PC-9 (cell line): ENCODE results near the gene TLE3. TPM values are rescaled to one million over a fixed set of nuclear protein-coding genes. Genes with fewer than 3 reads are reported as not detected.

Experiments
- BruUV-seq: library from RNA; stranded (reverse); fragments of 400-500 nt; replicated peaks from 2 replicates; lab custom pipeline; 2021; lab: Mats Ljungman, UMichigan
- CTCF ChIA-PET: fragments of 300-600 bp; sonication (Branson Sonifier 250); formaldehyde crosslinking; loops from one replicate; lab custom pipeline; 2022; ENCODE audit warnings: antibody characterized with exemption; lab: Charles Lee
- POLR2A ChIA-PET: fragments of 300-600 bp; sonication (Branson Sonifier 250); formaldehyde crosslinking; loops from one replicate; lab custom pipeline; 2022; ENCODE audit warnings: antibody characterized with exemption; ENCODE audit not compliant: unreplicated experiment; lab: Charles Lee
- DNase-seq, 2 experiments: peaks; one replicate each; pipeline versions ENCODE4 v3.0.0 to v3.0.0-alpha.2; 2015 to 2022; ENCODE audit warnings: mixed read lengths in 1 of 2
- H2AFZ ChIP-seq: fragments of 200-600 bp; sonication (generic); 2 replicates; pipeline ENCODE4 v1.8.1; 2017; ENCODE audit warnings: antibody characterized with exemption
- H3F3A ChIP-seq: fragments of 200-600 bp; sonication (generic); 2 replicates; pipeline ENCODE4 v1.8.1; 2017; ENCODE audit warnings: antibody characterized with exemption, mild to moderate bottlenecking, low read depth; ENCODE audit not compliant: insufficient read depth
- H3K27ac ChIP-seq: fragments of 200-600 bp; sonication (generic); 2 replicates; pipeline ENCODE4 v1.6.1; 2016; ENCODE audit warnings: mixed run types
- H3K27me3 ChIP-seq: fragments of 200-600 bp; sonication (generic); 2 replicates; pipeline ENCODE4 v1.6.1; 2016; ENCODE audit warnings: low read depth, mixed run types; ENCODE audit not compliant: insufficient read depth
- H3K36me3 ChIP-seq: fragments of 200-600 bp; sonication (generic); 2 replicates; pipeline ENCODE4 v1.6.1; 2016; ENCODE audit warnings: low read depth, mixed run types
- H3K4me1 ChIP-seq: fragments of 200-600 bp; sonication (generic); replicated peaks from 2 replicates; pipeline ENCODE4 v1.6.1; 2016; ENCODE audit warnings: mixed run types; ENCODE audit not compliant: insufficient read depth
- H3K4me2 ChIP-seq: fragments of 200-600 bp; sonication (generic); 2 replicates; pipeline ENCODE4 v1.6.1; 2017; ENCODE audit warnings: mixed run types
- H3K4me3 ChIP-seq: fragments of 200-600 bp; sonication (generic); 2 replicates; pipeline ENCODE4 v1.6.1; 2016; ENCODE audit warnings: mixed run types
- H3K79me2 ChIP-seq: fragments of 200-600 bp; sonication (generic); 2 replicates; pipeline ENCODE4 v1.6.1; 2017; ENCODE audit warnings: low read depth, mixed run types
- H3K9me2 ChIP-seq: fragments of 200-600 bp; sonication (generic); 2 replicates; pipeline ENCODE4 v1.8.1; 2017; ENCODE audit warnings: mild to moderate bottlenecking; ENCODE audit not compliant: insufficient read depth
- H3K9me3 ChIP-seq: fragments of 200-600 bp; sonication (generic); 2 replicates; pipeline ENCODE4 v1.8.1; 2016; ENCODE audit warnings: low read depth; ENCODE audit not compliant: insufficient read depth
- H4K20me1 ChIP-seq: fragments of 200-600 bp; sonication (generic); 2 replicates; pipeline ENCODE4 v1.8.1; 2017; ENCODE audit not compliant: insufficient read depth
- CTCF ChIP-seq: fragments of 200-600 bp; sonication (generic); conservative IDR thresholded peaks from 2 replicates; pipeline ENCODE4 v1.6.1; 2017; ENCODE audit warnings: mixed run types, antibody characterized with exemption, mild to moderate bottlenecking, moderate library complexity
- EZH2 ChIP-seq: fragments of 200-600 bp; sonication (generic); IDR thresholded peaks from 2 replicates; pipeline ENCODE4 v1.8.0; 2017; ENCODE audit warnings: antibody characterized with exemption, low read depth
- intact Hi-C: fragments of 100-400 bp; cut with micrococcal nuclease; formaldehyde crosslinking; loops from one replicate; pipeline ENCODE4 v1.10.0; 2022; ENCODE audit not compliant: unreplicated experiment
- total RNA-seq: library from RNA; stranded (reverse); gene quantifications from 2 replicates; pipeline ENCODE4 v1.2.3, GENCODE V29; 2021

Gene TLE3
- total RNA-seq, 1 experiment from 2014 or later: 51.3 TPM

GRCh38 chr15:70018646-70019600, 78.8 kb downstream of the TLE3 start:
- peaks cover 11% of the 10 kb centered on the region for H3K4me1 ChIP-seq
- no peak overlapping the region for H3K4me2 ChIP-seq
- H3K36me3 ChIP-seq: no peaks in the 10 kb centered on the region
- H3K9me2 ChIP-seq: no peaks in the 10 kb centered on the region
- H3K27ac ChIP-seq: no peak overlapping the region
- no peaks in the 10 kb centered on the region for H4K20me1 ChIP-seq
- no peaks in the 10 kb centered on the region for H3K79me2 ChIP-seq
- H3F3A ChIP-seq: no peaks in the 10 kb centered on the region
- H3K27me3 ChIP-seq: no peaks in the 10 kb centered on the region
- H3K4me3 ChIP-seq: no peak overlapping the region
- no peak overlapping the region for H2AFZ ChIP-seq
- BruUV-seq: no TSS peak
- ChIA-PET POLR2A (no interaction called here), CTCF (no interaction called here)
- TF ChIP-seq CTCF: no peak
- no peak for TF ChIP-seq EZH2
- H3K9me3 ChIP-seq: no peaks in the 10 kb centered on the region
- intact Hi-C loops: no loop called here
- DNase-seq: no peak

GRCh38 chr15:70017801-70018200, 79.9 kb downstream of the TLE3 start:
- TF ChIP-seq EZH2: no peak
- no peak for TF ChIP-seq CTCF
- ChIA-PET POLR2A (no interaction called here), CTCF (no interaction called here)
- Histone ChIP-seq H3K27ac (no peak overlapping the region), H4K20me1 (no peaks in the 10 kb centered on the region), H2AFZ (no peak overlapping the region), H3K9me2 (no peaks in the 10 kb centered on the region), H3K27me3 (no peaks in the 10 kb centered on the region), H3K4me3 (no peak overlapping the region), H3K79me2 (no peaks in the 10 kb centered on the region), H3F3A (no peaks in the 10 kb centered on the region), H3K36me3 (no peaks in the 10 kb centered on the region), H3K4me1 (peaks cover 2% of the 10 kb centered on the region; the same call in 1 of the 2 replicates), H3K4me2 (no peak overlapping the region), H3K9me3 (no peaks in the 10 kb centered on the region)
- no peak for DNase-seq
- intact Hi-C loops: no loop called here
- BruUV-seq: no TSS peak

GRCh38 chr15:70017025-70017424, 80.7 kb downstream of the TLE3 start:
- no peak for DNase-seq
- no peaks in the 10 kb centered on the region for H3K27me3 ChIP-seq
- intact Hi-C loops: no loop called here

More at GRCh38 chr15:70017025-70017424, 80.7 kb downstream of the TLE3 start:
- ChIA-PET POLR2A (no interaction called here), CTCF (no interaction called here)
- TF ChIP-seq CTCF (no peak), EZH2 (no peak)
- Histone ChIP-seq H4K20me1 (no peaks in the 10 kb centered on the region), H3K36me3 (no peaks in the 10 kb centered on the region), H3K4me2 (no peak overlapping the region), H3K9me2 (no peaks in the 10 kb centered on the region), H3K4me1 (no peaks in the 10 kb centered on the region), H3F3A (no peaks in the 10 kb centered on the region), H3K27ac (no peak overlapping the region), H2AFZ (no peak overlapping the region), H3K4me3 (no peak overlapping the region), H3K79me2 (no peaks in the 10 kb centered on the region), H3K9me3 (no peaks in the 10 kb centered on the region)
- BruUV-seq: no TSS peak
